ENCODE data around the gene PPP1R9A. TPM values are rescaled to one million over a fixed set of nuclear protein-coding genes. Genes with fewer than 3 reads are reported as not detected.

PPP1R9A gene
- total RNA-seq, 1 donor from 2014 or later, result 30.6 TPM

- Histone ChIP-seq H3K36me3 (no peaks in the 10 kb centered on the region), H3K9me3 (no peaks in the 10 kb centered on the region), H3K4me3 (no peak overlapping the region), H3K27ac (no peak overlapping the region), H3K4me1 (no peaks in the 10 kb centered on the region), H3K27me3 (no peaks in the 10 kb centered on the region)
- no peak for TF ChIP-seq CTCF (IDR thresholded peaks at IDR 0.05)
- intact Hi-C loops (cut with DNase I), result no loop called here
- ATAC-seq (no peak), DNase-seq (no peak)
Measured at GRCh38 chr7:95286096-95286495, 378.7 kb downstream of the PPP1R9A start.

- intact Hi-C loops (cut with DNase I), result no loop called here
- no peaks in the 10 kb centered on the region for H3K36me3 ChIP-seq
- no peak overlapping the region for H3K4me3 ChIP-seq
- no peaks in the 10 kb centered on the region for H3K27me3 ChIP-seq
- TF ChIP-seq CTCF (IDR thresholded peaks at IDR 0.05), result no peak
- ATAC-seq, result no peak
- no peaks in the 10 kb centered on the region for H3K9me3 ChIP-seq
- no peak overlapping the region for H3K27ac ChIP-seq
- DNase-seq, result no peak
- H3K4me1 ChIP-seq, result no peaks in the 10 kb centered on the region
Measured at GRCh38 chr7:95290166-95290830, 382.9 kb downstream of the PPP1R9A start.

- Histone ChIP-seq H3K4me3 (no peak overlapping the region), H3K27ac (no peak overlapping the region), H3K36me3 (no peaks in the 10 kb centered on the region), H3K27me3 (no peaks in the 10 kb centered on the region), H3K4me1 (no peaks in the 10 kb centered on the region), H3K9me3 (no peaks in the 10 kb centered on the region)
- TF ChIP-seq CTCF (IDR thresholded peaks at IDR 0.05), result no peak
- ATAC-seq, result no peak
- DNase-seq, result no peak
- intact Hi-C loops (cut with DNase I), result no loop called here
Measured at GRCh38 chr7:95295397-95295796, 388.0 kb downstream of the PPP1R9A start.

GRCh38 chr7:95296456-95296855 lies 389.1 kb downstream of the PPP1R9A start:
- Histone ChIP-seq H3K36me3 (no peaks in the 10 kb centered on the region), H3K27me3 (no peaks in the 10 kb centered on the region), H3K27ac (no peak overlapping the region), H3K4me1 (no peaks in the 10 kb centered on the region), H3K4me3 (no peak overlapping the region), H3K9me3 (no peaks in the 10 kb centered on the region)
- intact Hi-C loops (cut with DNase I), result no loop called here
- no peak for TF ChIP-seq CTCF (IDR thresholded peaks at IDR 0.05)
- DNase-seq, result no peak
- ATAC-seq, result no peak

GRCh38 chr7:95297041-95297440 lies 389.6 kb downstream of the PPP1R9A start:
- H3K27ac ChIP-seq, result no peak overlapping the region

More at GRCh38 chr7:95297041-95297440, 389.6 kb downstream of the PPP1R9A start:
- intact Hi-C loops (cut with DNase I), result no loop called here
- DNase-seq, result no peak
- no peak for TF ChIP-seq CTCF (IDR thresholded peaks at IDR 0.05)
- Histone ChIP-seq H3K27me3 (no peaks in the 10 kb centered on the region), H3K9me3 (no peaks in the 10 kb centered on the region), H3K36me3 (no peaks in the 10 kb centered on the region), H3K4me1 (no peaks in the 10 kb centered on the region), H3K4me3 (no peak overlapping the region)
- no peak for ATAC-seq
